ENCODE results near the gene BTBD2. TPM values are rescaled to one million over a fixed set of nuclear protein-coding genes. Genes with fewer than 3 reads are reported as not detected.

The BTBD2 gene
- 69.5 TPM for total RNA-seq

DNA sequence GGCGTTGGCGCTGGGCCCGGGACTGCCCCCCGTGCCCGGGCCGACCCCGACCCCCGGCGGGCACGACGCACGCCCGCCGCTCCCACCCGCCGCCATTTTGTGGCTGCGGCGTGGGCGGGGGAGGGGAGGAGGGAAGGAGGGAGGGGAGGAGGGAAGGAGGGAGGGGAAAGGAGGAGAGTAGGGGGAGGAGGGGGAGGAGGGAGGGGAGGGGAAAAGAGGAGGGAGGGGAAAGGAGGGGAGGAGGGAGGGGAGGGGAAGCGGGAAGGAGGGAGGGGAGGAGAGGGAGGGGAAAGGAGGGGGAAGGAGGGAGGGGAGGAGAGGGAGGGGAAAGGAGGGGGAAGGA lies at the start of gene BTBD2:
Gene BTBD2 (minus strand): TSS at position 107 of the 343 bp plus-strand sequence. CDS start 11 bp downstream, at position 96.

DNA sequence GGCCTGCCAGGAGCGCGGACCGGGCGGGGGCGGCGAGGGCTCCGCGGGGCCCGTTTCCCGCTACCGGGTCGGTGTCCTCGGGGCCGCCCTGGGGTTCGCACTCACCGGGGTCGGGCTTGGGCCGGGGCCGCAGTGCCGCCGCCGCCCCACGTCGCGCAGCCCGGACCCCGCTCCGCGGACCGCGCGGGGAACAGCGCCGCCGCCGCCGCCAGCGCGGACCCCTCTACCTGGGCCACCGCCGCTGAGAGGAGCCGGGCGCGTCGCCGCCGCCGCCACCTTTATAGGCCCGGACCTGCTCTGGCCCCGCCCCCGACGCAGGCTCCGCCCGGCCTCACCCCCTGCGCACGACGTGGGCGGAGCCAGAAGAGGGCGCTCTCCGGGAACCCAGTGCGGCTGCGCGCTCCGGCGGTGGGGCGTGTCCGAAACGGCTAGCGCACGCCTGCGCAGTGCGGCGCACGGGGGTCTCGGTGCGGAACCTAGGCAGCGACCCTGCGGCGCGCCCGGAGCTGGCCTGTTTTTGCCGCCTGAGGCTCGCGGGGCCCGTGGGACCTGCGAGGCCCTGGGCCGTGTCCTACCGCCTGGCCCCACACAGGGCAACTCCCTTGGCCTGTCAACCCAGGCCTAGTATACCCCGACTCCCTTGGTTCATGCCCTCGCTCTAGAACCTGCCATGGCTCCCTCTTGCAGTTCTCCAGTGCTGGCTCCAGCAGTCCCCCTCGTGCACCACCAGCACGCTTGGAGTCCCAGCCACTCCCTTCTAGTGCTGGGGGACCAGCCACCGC lies 35.7 kb upstream of the BTBD2 start, which contains the start of gene MKNK2:
Gene MKNK2 (minus strand): TSS at position 254 of the 782 bp plus-strand sequence. CDS start 393 bp downstream, outside the sequence.

DNA sequence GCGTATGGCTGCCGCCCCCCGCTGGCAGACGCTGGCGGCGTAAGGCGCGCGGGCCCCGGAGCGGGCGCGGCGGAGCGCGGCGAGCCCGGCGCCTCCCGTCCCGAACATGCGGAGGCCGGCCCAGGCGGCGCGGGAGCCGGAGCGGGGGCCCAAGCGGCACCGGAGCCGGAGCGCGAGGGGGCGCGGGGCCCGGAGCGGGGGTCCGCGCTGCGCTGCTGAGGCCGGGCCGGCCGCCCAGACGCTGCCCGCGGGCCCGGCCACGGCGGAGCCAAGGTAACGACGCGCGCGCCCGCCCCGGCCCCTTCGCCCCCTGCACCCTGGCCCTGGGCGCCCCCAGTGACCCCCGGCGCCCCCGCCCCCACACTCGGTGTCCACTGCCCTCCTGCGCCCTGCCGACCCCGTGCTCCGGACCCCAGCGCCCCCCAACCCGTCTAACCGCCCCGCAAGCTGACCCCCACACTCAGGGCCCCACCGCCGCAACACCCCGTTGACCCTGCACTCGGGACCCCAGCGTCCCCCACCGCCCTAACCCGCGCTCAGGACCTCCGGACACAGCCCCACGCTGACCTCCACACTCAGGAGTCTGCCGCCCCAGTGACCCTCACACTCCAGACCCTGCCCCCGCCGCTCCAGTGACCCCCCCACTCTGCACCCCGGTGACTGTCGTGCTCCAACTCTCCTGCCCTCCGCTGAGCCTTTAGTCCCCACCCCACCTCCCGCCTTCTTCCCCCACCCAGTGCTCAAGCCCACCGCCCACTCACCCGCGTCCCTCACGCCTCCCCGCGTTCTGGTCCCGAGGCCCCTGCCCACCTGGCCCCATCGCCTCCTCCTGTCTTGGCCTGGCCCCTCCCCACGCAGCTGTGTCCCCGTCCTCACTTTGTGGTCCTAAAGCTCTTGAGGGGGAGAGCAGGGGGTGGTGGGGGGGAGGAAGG lies 74.1 kb downstream of the BTBD2 start, which contains the start of gene CSNK1G2:
Gene CSNK1G2 (plus strand): TSS at position 27 of the 932 bp plus-strand sequence. CDS start 28,601 bp downstream, outside the sequence.

Small RNA genes within 50 kb of the gene (small RNA-seq; reads per million reads assigned to genes)
- not detected for gene AC007136.1 (ENCODE audit: low replicate concordance)

Other genes with a start within 250 kb of the BTBD2 start
- gene ATP8B3, start 203.4 kb downstream of the BTBD2 start, total RNA-seq = under 0.01 TPM
- gene REXO1, start 167.2 kb downstream of the BTBD2 start, total RNA-seq = 11.0 TPM
- 3.4 TPM for gene KLF16, start 152.1 kb downstream of the BTBD2 start, total RNA-seq
- 37.9 TPM for gene ABHD17A, start 130.2 kb downstream of the BTBD2 start, total RNA-seq
- gene ADAT3, start 110.3 kb downstream of the BTBD2 start, total RNA-seq = 3.8 TPM
- gene SCAMP4, start 110.3 kb downstream of the BTBD2 start, total RNA-seq = 19.4 TPM
- 52.3 TPM for gene CSNK1G2, start 74.5 kb downstream of the BTBD2 start, total RNA-seq
- gene MKNK2, start 35.5 kb upstream of the BTBD2 start, total RNA-seq = 24.4 TPM
- gene MOB3A, start 80.6 kb upstream of the BTBD2 start, total RNA-seq = 15.0 TPM
- 5.9 TPM for gene IZUMO4, start 81.2 kb upstream of the BTBD2 start, total RNA-seq
- 72.6 TPM for gene AP3D1, start 135.9 kb upstream of the BTBD2 start, total RNA-seq
- gene DOT1L, start 148.2 kb upstream of the BTBD2 start, total RNA-seq = 21.0 TPM
- gene PLEKHJ1, start 220.6 kb upstream of the BTBD2 start, total RNA-seq = 36.6 TPM
- gene SF3A2, start 221.1 kb upstream of the BTBD2 start, total RNA-seq = 76.4 TPM
- gene AMH, start 233.6 kb upstream of the BTBD2 start, total RNA-seq = 2.2 TPM
- gene JSRP1, start 240.7 kb upstream of the BTBD2 start, total RNA-seq = not detected